ENCODE results near the gene SLC16A9.
"Not testable (repeated sequence)": the region's sequence is repeated elsewhere in the genome, so short reads cannot be mapped to it uniquely, and the experiment has no call there.

SLC16A9 gene

GRCh38 chr10:59668096-59668495, 41.6 kb downstream of the SLC16A9 start:
- DNase-seq, result no peak

GRCh38 chr10:59666310-59666709, 43.3 kb downstream of the SLC16A9 start:
- Histone ChIP-seq H3K36me3 (peaks cover 21% of the 10 kb centered on the region), H3K27me3 (ENCODE audit: insufficient read depth, low read depth, severe bottlenecking) (no peaks in the 10 kb centered on the region), H3K4me3 (ENCODE audit: low read depth, low read length) (no peak overlapping the region), H3K27ac (no peak overlapping the region), H3K9me3 (ENCODE audit: severe bottlenecking) (no peaks in the 10 kb centered on the region)
- no peak for DNase-seq
- no peak for TF ChIP-seq CTCF (IDR thresholded peaks at IDR 0.05; ENCODE audit: low read depth, low read length)

More at GRCh38 chr10:59668096-59668495, 41.6 kb downstream of the SLC16A9 start:
- Histone ChIP-seq H3K9me3 (ENCODE audit: severe bottlenecking) (no peaks in the 10 kb centered on the region), H3K27ac (no peak overlapping the region), H3K27me3 (ENCODE audit: insufficient read depth, low read depth, severe bottlenecking) (no peaks in the 10 kb centered on the region), H3K36me3 (peaks cover 34% of the 10 kb centered on the region), H3K4me3 (ENCODE audit: low read depth, low read length) (no peak overlapping the region)
- TF ChIP-seq CTCF (IDR thresholded peaks at IDR 0.05; ENCODE audit: low read depth, low read length), result no peak

- not testable (repeated sequence) for H3K9me3 ChIP-seq (ENCODE audit: severe bottlenecking); H3K27ac ChIP-seq; H3K4me3 ChIP-seq (ENCODE audit: low read depth, low read length); DNase-seq; H3K27me3 ChIP-seq (ENCODE audit: insufficient read depth, low read depth, severe bottlenecking)
- H3K36me3 ChIP-seq, result peaks cover 21% of the 10 kb centered on the region
These were observed 46.4 kb downstream of the SLC16A9 start for GRCh38 chr10:59663213-59663612.

GRCh38 chr10:59657724-59658123, 51.9 kb downstream of the SLC16A9 start:
- Histone ChIP-seq H3K4me3 (ENCODE audit: low read depth, low read length) (no peak overlapping the region), H3K36me3 (peaks cover 14% of the 10 kb centered on the region), H3K27me3 (ENCODE audit: insufficient read depth, low read depth, severe bottlenecking) (no peaks in the 10 kb centered on the region), H3K9me3 (ENCODE audit: severe bottlenecking) (no peaks in the 10 kb centered on the region), H3K27ac (no peak overlapping the region)
- no peak for DNase-seq
- no peak for TF ChIP-seq CTCF (IDR thresholded peaks at IDR 0.05; ENCODE audit: low read depth, low read length)

GRCh38 chr10:59655309-59655708, 54.3 kb downstream of the SLC16A9 start:
- H3K4me3 ChIP-seq (ENCODE audit: low read depth, low read length), result no peak overlapping the region
- no peak for DNase-seq
- H3K36me3 ChIP-seq, result peaks cover 13% of the 10 kb centered on the region
- H3K27me3 ChIP-seq (ENCODE audit: insufficient read depth, low read depth, severe bottlenecking), result no peaks in the 10 kb centered on the region
- H3K9me3 ChIP-seq (ENCODE audit: severe bottlenecking), result no peaks in the 10 kb centered on the region
- no peak for TF ChIP-seq CTCF (IDR thresholded peaks at IDR 0.05; ENCODE audit: low read depth, low read length)
- H3K27ac ChIP-seq, result no peak overlapping the region

GRCh38 chr10:59654007-59654406, 55.6 kb downstream of the SLC16A9 start:
- Histone ChIP-seq H3K9me3 (ENCODE audit: severe bottlenecking) (no peaks in the 10 kb centered on the region), H3K4me3 (ENCODE audit: low read depth, low read length) (no peak overlapping the region), H3K36me3 (peaks cover 13% of the 10 kb centered on the region), H3K27ac (no peak overlapping the region), H3K27me3 (ENCODE audit: insufficient read depth, low read depth, severe bottlenecking) (no peaks in the 10 kb centered on the region)
- DNase-seq, result no peak
- no peak for TF ChIP-seq CTCF (IDR thresholded peaks at IDR 0.05; ENCODE audit: low read depth, low read length)

Data from WERI-Rb-1 (cell line).